ENCODE measurements around the gene ALPK1. TPM values are rescaled to one million over a fixed set of nuclear protein-coding genes. Genes with fewer than 3 reads are reported as not detected.

The ALPK1 gene
- total and polyA plus RNA-seq, 2 of the 8 experiments (the other 6 are each of a cell fraction or from before 2014, with no cell fraction given): 0.08 to 0.43 TPM

DNA sequence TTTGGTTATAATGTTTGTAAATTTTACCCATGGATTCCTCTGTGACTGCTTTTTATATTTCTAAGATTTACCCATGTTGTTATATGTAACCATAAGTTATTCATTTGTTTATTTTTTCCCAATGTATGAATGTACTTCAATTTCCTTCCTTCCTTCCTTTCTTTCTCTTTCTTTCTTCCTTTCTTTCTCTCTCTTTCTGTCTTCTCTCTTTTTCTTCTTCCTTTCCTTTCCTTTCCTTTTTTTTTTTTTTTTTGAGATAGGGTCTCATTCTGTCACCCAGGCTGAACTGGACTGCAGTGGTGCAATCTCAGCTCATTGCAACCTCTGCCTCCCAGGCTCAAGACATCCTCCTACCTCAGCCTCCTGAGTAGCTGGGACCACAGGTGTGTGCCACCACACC lies 55.6 kb downstream of the ALPK1 start:
- FAIRE-seq: no peak
- Histone ChIP-seq H3K4me3 (ENCODE audit: extremely low read depth in 1 of 4, insufficient read depth in 2 of 4, low read depth in 3 of 4, low read length in 4 of 4) (no peak overlapping the region), H2BK5ac (ENCODE audit: low read depth, low read length) (no peak overlapping the region), H4K91ac (replicated peaks; ENCODE audit: insufficient read length, low read length) (no peak overlapping the region), H2AFZ (ENCODE audit: low read length) (no peak overlapping the region), H2AK5ac (ENCODE audit: low read depth, low read length) (no peak overlapping the region), H4K20me1 (replicated peaks in 1 of 2; ENCODE audit: control insufficient read depth in 1 of 2, insufficient read depth in 2 of 2, low read length in 2 of 2) (no peaks in the 10 kb centered on the region), H3K79me2 (ENCODE audit: control insufficient read depth in 1 of 2, insufficient read depth in 2 of 2, low read length in 2 of 2) (no peaks in the 10 kb centered on the region), H3K27ac (ENCODE audit: low read depth, low read length) (no peak overlapping the region), H3K4me1 (replicated peaks in 1 of 4; ENCODE audit: control insufficient read depth in 3 of 4, insufficient read depth in 4 of 4, low read length in 3 of 4) (0 out of 7 replicates have a peak, but pooled peaks cover 0 to 2% (median 0%) of the 10 kb centered on the region in 4 experiments), H3K4ac (replicated peaks; ENCODE audit: insufficient read length, low read depth, low read length) (no peak overlapping the region), H3K56ac (replicated peaks; ENCODE audit: insufficient read length, low read depth, low read length) (no peak overlapping the region), H3K4me2 (ENCODE audit: insufficient read depth in 1 of 2, low read depth in 2 of 2, low read length in 2 of 2) (no peak overlapping the region), H2BK12ac (ENCODE audit: low read depth, low read length) (no peak overlapping the region), H3K23ac (ENCODE audit: insufficient read length) (no peak overlapping the region), H2BK120ac (replicated peaks; ENCODE audit: low read depth, low read length) (no peak overlapping the region), H3K9ac (replicated peaks in 1 of 4; ENCODE audit: extremely low read depth in 1 of 4, low read depth in 3 of 4, low read length in 3 of 4) (no peak overlapping the region), H4K5ac (ENCODE audit: insufficient read length, low read depth, low read length) (no peak overlapping the region), H4K8ac (ENCODE audit: extremely low read depth, insufficient read depth, low read length) (no peak overlapping the region), H3K18ac (ENCODE audit: extremely low read depth, low read length) (no peak overlapping the region), H3K79me1 (ENCODE audit: low read depth, low read length) (no peaks in the 10 kb centered on the region), H2BK15ac (ENCODE audit: low read length) (no peak overlapping the region), H3K14ac (ENCODE audit: insufficient read length) (no peak overlapping the region), H3K36me3 (ENCODE audit: control insufficient read depth in 2 of 4, insufficient read depth in 4 of 4, low read length in 3 of 4) (no peaks in the 10 kb centered on the region), H3K27me3 (replicated peaks in 1 of 4; ENCODE audit: control insufficient read depth in 3 of 4, extremely low read depth in 1 of 4, insufficient read depth in 3 of 4, low read length in 3 of 4) (no peaks in the 10 kb centered on the region), H3K9me3 (ENCODE audit: insufficient read depth in 2 of 2, low read depth in 1 of 2, low read length in 1 of 2) (no peaks in the 10 kb centered on the region), H2BK20ac (ENCODE audit: low read length) (no peak overlapping the region), H3K23me2 (ENCODE audit: low read depth, low read length) (no peaks in the 10 kb centered on the region)
- DNase-seq (ENCODE audit: low read depth in 1 of 2, low spot score in 2 of 2): no peak
- ChIA-PET CTCF (ENCODE audit: partially characterized antibody) (interaction anchor here (1.9 kb wide), 1 partner anchor 18 kb away, joined by 4 read pairs; no protein-coding TSS in a partner anchor), POLR2A (ENCODE audit: partially characterized antibody) (no interaction called here)
- no peak for TF ChIP-seq CBX5 (IDR thresholded peaks at IDR 0.05; ENCODE audit: low read depth, low read length)
- TF ChIP-seq SRF (IDR thresholded peaks at IDR 0.05; ENCODE audit: low read depth, low read length): no peak
- TF ChIP-seq BACH1 (IDR thresholded peaks at IDR 0.05; ENCODE audit: low read length): no peak
- TF ChIP-seq SP1 (IDR thresholded peaks at IDR 0.05; ENCODE audit: low read depth, low read length): no peak
- TF ChIP-seq, protein P1, sequence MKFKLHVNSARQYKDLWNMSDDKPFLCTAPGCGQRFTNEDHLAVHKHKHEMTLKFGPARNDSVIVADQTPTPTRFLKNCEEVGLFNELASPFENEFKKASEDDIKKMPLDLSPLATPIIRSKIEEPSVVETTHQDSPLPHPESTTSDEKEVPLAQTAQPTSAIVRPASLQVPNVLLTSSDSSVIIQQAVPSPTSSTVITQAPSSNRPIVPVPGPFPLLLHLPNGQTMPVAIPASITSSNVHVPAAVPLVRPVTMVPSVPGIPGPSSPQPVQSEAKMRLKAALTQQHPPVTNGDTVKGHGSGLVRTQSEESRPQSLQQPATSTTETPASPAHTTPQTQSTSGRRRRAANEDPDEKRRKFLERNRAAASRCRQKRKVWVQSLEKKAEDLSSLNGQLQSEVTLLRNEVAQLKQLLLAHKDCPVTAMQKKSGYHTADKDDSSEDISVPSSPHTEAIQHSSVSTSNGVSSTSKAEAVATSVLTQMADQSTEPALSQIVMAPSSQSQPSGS (IDR thresholded peaks at IDR 0.05; ENCODE audit: low read length): no peak
- TF ChIP-seq EP300 (IDR thresholded peaks at IDR 0.05; ENCODE audit: borderline replicate concordance in 1 of 2, low read depth in 2 of 2, low read length in 2 of 2): no peak
